OCI-LY7 (cell line): ENCODE measurements around the gene TMPRSS9. TPM values are rescaled to one million over a fixed set of nuclear protein-coding genes. Genes with fewer than 3 reads are reported as not detected.

Experiments
- BruUV-seq: library from RNA; stranded (reverse); fragments of 400-500 nt; replicated peaks from 2 replicates; lab custom pipeline; 2021; lab: Mats Ljungman, UMichigan
- CTCF ChIA-PET: fragments of 300-600 bp; sonication (Branson Sonifier 250); formaldehyde crosslinking; loops from one replicate; lab custom pipeline; 2022; ENCODE audit warnings: antibody characterized with exemption; ENCODE audit not compliant: unreplicated experiment; lab: Charles Lee
- POLR2A ChIA-PET: fragments of 300-600 bp; sonication (Branson Sonifier 250); formaldehyde crosslinking; loops from one replicate; lab custom pipeline; 2022; ENCODE audit warnings: antibody characterized with exemption; lab: Charles Lee
- DNase-seq: peaks from one replicate; pipeline ENCODE4 v3.0.0-alpha.2; 2015; ENCODE audit warnings: low spot score
- H2AFZ ChIP-seq: fragments of 200-600 bp; sonication (generic), shearing (Covaris generic); 2 replicates; pipeline ENCODE4 v1.6.1; 2014; ENCODE audit warnings: mild to moderate bottlenecking, antibody characterized with exemption, low read length, moderate library complexity
- H3K27ac ChIP-seq: fragments of 200-600 bp; sonication (generic); 2 replicates; pipeline ENCODE4 v1.5.1; 2014; ENCODE audit warnings: mixed run types, low read depth, mild to moderate bottlenecking, moderate library complexity, low read length, inconsistent platforms; ENCODE audit not compliant: poor library complexity, severe bottlenecking
- H3K36me3 ChIP-seq: fragments of 200-600 bp; sonication (generic); 2 replicates; pipeline ENCODE4 v1.6.1; 2014; ENCODE audit warnings: mild to moderate bottlenecking, antibody characterized with exemption, low read length, moderate library complexity, mixed read lengths; ENCODE audit not compliant: insufficient read depth
- H3K4me1 ChIP-seq: fragments of 200-600 bp; sonication (generic); 2 replicates; pipeline ENCODE4 v1.5.1; 2014; ENCODE audit warnings: mild to moderate bottlenecking, low read length; ENCODE audit not compliant: insufficient read depth, poor library complexity, severe bottlenecking
- H3K4me2 ChIP-seq: fragments of 200-600 bp; sonication (generic); 2 replicates; pipeline ENCODE4 v1.6.1; 2014; ENCODE audit warnings: mild to moderate bottlenecking, low read length
- H3K4me3 ChIP-seq: fragments of 200-600 bp; sonication (generic); 2 replicates; pipeline ENCODE4 v1.5.1; 2014; ENCODE audit warnings: mild to moderate bottlenecking, low read depth, low read length; ENCODE audit not compliant: poor library complexity, severe bottlenecking
- H3K79me2 ChIP-seq: fragments of 200-600 bp; sonication (generic); 2 replicates; pipeline ENCODE4 v1.6.1; 2016; ENCODE audit warnings: low read depth, mild to moderate bottlenecking, low read length, moderate library complexity, mixed read lengths; ENCODE audit not compliant: insufficient read depth
- H3K9me2 ChIP-seq: fragments of 200-600 bp; sonication (generic); 2 replicates; pipeline ENCODE4 v1.6.1; 2016; ENCODE audit warnings: mild to moderate bottlenecking, low read length, mixed read lengths; ENCODE audit not compliant: insufficient read depth
- H3K9me3 ChIP-seq: fragments of 200-600 bp; sonication (generic); 2 replicates; pipeline ENCODE4 v1.6.1; 2014; ENCODE audit warnings: mild to moderate bottlenecking, mixed run types, low read length, mixed read lengths
- H4K20me1 ChIP-seq: fragments of 200-600 bp; sonication (generic); 2 replicates; pipeline ENCODE4 v1.6.1; 2014; ENCODE audit warnings: mild to moderate bottlenecking, antibody characterized with exemption, low read length, moderate library complexity, mixed read lengths; ENCODE audit not compliant: insufficient read depth
- CTCF ChIP-seq: fragments of 200-600 bp; sonication (generic); conservative IDR thresholded peaks from 2 replicates; pipeline ENCODE4 v1.5.1; 2014; ENCODE audit warnings: mild to moderate bottlenecking, antibody characterized with exemption, low read length, moderate library complexity, mixed read lengths
- EZH2phosphoT487 ChIP-seq: fragments of 200-600 bp; sonication (generic); IDR thresholded peaks from 2 replicates; pipeline ENCODE4 v1.6.1; 2018; ENCODE audit warnings: low read depth, borderline replicate concordance, mild to moderate bottlenecking, mixed run types, antibody characterized with exemption, low read length, moderate library complexity, mixed read lengths
- intact Hi-C: fragments of 100-400 bp; cut with micrococcal nuclease; formaldehyde crosslinking; loops from one replicate; pipeline ENCODE4 v1.10.0; 2022; ENCODE audit not compliant: unreplicated experiment
- total RNA-seq, 2 experiments: library from RNA; depleted of rRNA in 1 of 2; stranded (reverse); fragments of >200 nt in 1 of 2; shearing (Covaris generic) in 1 of 2; gene quantifications; 2 replicates each; pipeline ENCODE4 v1.2.3, GENCODE V29; 2014 to 2022

TMPRSS9 gene
- total RNA-seq, 2 experiments from 2014 or later = 0.44 TPM; not detected in 1

DNA sequence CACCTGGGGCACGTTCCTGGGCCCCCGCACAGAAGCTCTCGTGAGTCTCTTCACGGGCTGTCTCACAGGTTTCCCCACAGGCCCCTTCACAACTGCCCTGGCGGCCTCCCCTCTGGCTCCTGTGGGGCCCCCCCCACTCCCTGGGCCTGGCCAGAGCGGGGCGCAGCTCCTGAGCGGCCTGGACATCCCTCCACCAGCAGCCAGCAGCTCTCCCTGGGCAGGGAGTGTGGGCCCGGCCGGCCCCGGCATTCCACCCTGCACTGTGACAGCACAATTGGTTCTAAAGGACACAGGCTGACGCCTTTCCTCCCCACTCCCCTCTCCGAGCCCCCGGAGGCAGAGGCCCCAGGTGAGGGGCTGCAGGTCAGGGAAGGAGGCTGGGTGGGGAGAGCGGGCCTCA lies 76.9 kb downstream of the TMPRSS9 start:
- ChIA-PET CTCF (no interaction called here), POLR2A (interaction anchor here (0.6 kb wide), 1 partner anchor 20 kb away, joined by 3 read pairs; no protein-coding TSS in a partner anchor)
- Histone ChIP-seq H2AFZ (no peak overlapping the region), H3K36me3 (peaks cover 72% of the 10 kb centered on the region), H3K9me3 (no peaks in the 10 kb centered on the region), H3K9me2 (no peaks in the 10 kb centered on the region), H3K4me3 (no peak overlapping the region), H3K27ac (no peak overlapping the region), H4K20me1 (no peaks in the 10 kb centered on the region), H3K4me2 (no peak overlapping the region), H3K79me2 (no peaks in the 10 kb centered on the region), H3K4me1 (no peaks in the 10 kb centered on the region)
- intact Hi-C loops = no loop called here
- DNase-seq = no peak
- no TSS peak for BruUV-seq
- TF ChIP-seq EZH2phosphoT487 (no peak), CTCF (no peak)

DNA sequence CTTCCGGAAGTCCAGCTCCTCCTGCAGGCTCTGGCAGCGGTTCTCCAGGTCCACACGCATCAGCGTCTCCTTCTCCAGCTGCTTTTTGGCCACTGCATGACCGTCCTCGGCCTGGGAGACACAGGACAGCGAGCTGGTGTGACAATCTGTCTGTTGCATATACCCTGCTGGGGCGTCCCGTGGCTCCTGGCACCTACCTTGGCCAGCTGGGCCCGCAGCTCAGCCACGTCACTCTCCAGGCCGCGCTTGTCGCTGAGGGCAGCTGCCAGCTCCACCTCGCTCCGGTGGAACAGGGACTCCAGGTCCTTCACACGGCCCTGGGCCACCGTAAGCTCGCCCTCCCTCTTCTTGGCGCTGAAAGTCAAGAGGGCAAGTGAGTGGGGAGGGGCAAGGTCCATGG lies 78.1 kb downstream of the TMPRSS9 start:
- Histone ChIP-seq H3K79me2 (no peaks in the 10 kb centered on the region; the same call in 1 of the 2 replicates), H3K27ac (no peak overlapping the region), H2AFZ (no peak overlapping the region), H3K4me3 (no peak overlapping the region), H3K4me2 (no peak overlapping the region), H3K4me1 (no peaks in the 10 kb centered on the region), H3K36me3 (peaks cover 78% of the 10 kb centered on the region), H4K20me1 (no peaks in the 10 kb centered on the region), H3K9me3 (no peaks in the 10 kb centered on the region), H3K9me2 (no peaks in the 10 kb centered on the region)
- ChIA-PET POLR2A (interaction anchor here (0.7 kb wide), 1 partner anchor 106 kb away, joined by 8 read pairs; no protein-coding TSS in a partner anchor), CTCF (no interaction called here)
- DNase-seq = no peak
- BruUV-seq = no TSS peak
- TF ChIP-seq CTCF (no peak), EZH2phosphoT487 (no peak)
- intact Hi-C loops = no loop called here

GRCh38 chr19:2440515-2440914 lies 80.5 kb downstream of the TMPRSS9 start:
- no peaks in the 10 kb centered on the region for H3K9me2 ChIP-seq
- H3K36me3 ChIP-seq = peaks cover 80% of the 10 kb centered on the region
- H3K79me2 ChIP-seq = peaks cover 14% of the 10 kb centered on the region
- intact Hi-C loops = no loop called here
- DNase-seq = no peak
- no peak overlapping the region for H3K27ac ChIP-seq
- CTCF ChIA-PET = no interaction called here
- POLR2A ChIA-PET = interaction anchor here (0.6 kb wide), 1 partner anchor 482 kb away, joined by 3 read pairs; no protein-coding TSS in a partner anchor
- H4K20me1 ChIP-seq = no peaks in the 10 kb centered on the region
- no peak overlapping the region for H3K4me3 ChIP-seq
- no peaks in the 10 kb centered on the region for H3K4me1 ChIP-seq
- no peak overlapping the region for H3K4me2 ChIP-seq
- BruUV-seq = no TSS peak
- H3K9me3 ChIP-seq = no peaks in the 10 kb centered on the region
- H2AFZ ChIP-seq = no peak overlapping the region
- no peak for TF ChIP-seq CTCF
- TF ChIP-seq EZH2phosphoT487 = no peak
